ENCODE measurements around the gene SEMA3F.

- peak; percentile 70 to 89 (median 81) for TF ChIP-seq CTCF (IDR thresholded peaks at IDR 0.05)
- no peak for TF ChIP-seq POLR2AphosphoS5 (IDR thresholded peaks at IDR 0.05; ENCODE audit: insufficient read depth in 1 of 2, low read depth in 1 of 2)
Measured at GRCh38 chr3:50121072-50122032, 33.8 kb upstream of the SEMA3F start.
